H1 (cell line): ENCODE data around the gene KIAA0513. TPM values are rescaled to one million over a fixed set of nuclear protein-coding genes. Genes with fewer than 3 reads are reported as not detected.

Experiments used
- CTCF ChIA-PET: fragments of 300-600 bp; sonication (Branson Sonifier 250); formaldehyde crosslinking; loops from one replicate; lab custom pipeline; 2021; ENCODE audit not compliant: partially characterized antibody; lab: Charles Lee
- POLR2A ChIA-PET: fragments of 300-600 bp; sonication (Branson Sonifier 250); formaldehyde crosslinking; loops from one replicate; lab custom pipeline; 2021; ENCODE audit warnings: inconsistent platforms; ENCODE audit not compliant: partially characterized antibody; lab: Charles Lee
- DNase-seq, 2 experiments: peaks; one replicate each; pipeline versions ENCODE4 v3.0.0 to v3.0.0-alpha.2; 2010 to 2022; ENCODE audit warnings: low spot score in 2 of 2, low read depth in 1 of 2, mixed read lengths in 1 of 2
- FAIRE-seq: peaks from 2 replicates; lab custom pipeline; 2011; peaks lifted over from hg19 to GRCh38; lab: Jason Lieb, UNC
- H2AFZ ChIP-seq: 2 replicates; pipeline ENCODE4 v1.8.1; 2012; ENCODE audit warnings: low read length, inconsistent platforms
- H2AK5ac ChIP-seq: 2 replicates; pipeline ENCODE4 v1.6.1; 2013; ENCODE audit warnings: low read depth, low read length
- H2BK120ac ChIP-seq: replicated peaks from 2 replicates; pipeline ENCODE3; 2013; ENCODE audit warnings: low read depth, low read length, inconsistent platforms
- H2BK12ac ChIP-seq: 2 replicates; pipeline ENCODE4 v1.6.1; 2013; ENCODE audit warnings: low read depth, low read length
- H2BK15ac ChIP-seq: 2 replicates; pipeline ENCODE4 v1.6.1; 2013; ENCODE audit warnings: low read length
- H2BK20ac ChIP-seq: 2 replicates; pipeline ENCODE4 v1.6.1; 2013; ENCODE audit warnings: low read length
- H2BK5ac ChIP-seq: 2 replicates; pipeline ENCODE4 v1.6.1; 2013; ENCODE audit warnings: low read depth, low read length
- H3K14ac ChIP-seq: 2 replicates; pipeline ENCODE4 v1.6.1; 2013; ENCODE audit warnings: inconsistent platforms; ENCODE audit not compliant: insufficient read length
- H3K18ac ChIP-seq: 2 replicates; pipeline ENCODE4 v1.6.1; 2013; ENCODE audit warnings: low read length; ENCODE audit errors: extremely low read depth
- H3K23ac ChIP-seq: 2 replicates; pipeline ENCODE4 v1.6.1; 2013; ENCODE audit warnings: inconsistent platforms; ENCODE audit not compliant: insufficient read length
- H3K23me2 ChIP-seq: 2 replicates; pipeline ENCODE4 v1.6.1; 2013; ENCODE audit warnings: low read depth, low read length
- H3K27ac ChIP-seq: 2 replicates; pipeline ENCODE4 v1.6.1; 2011; ENCODE audit warnings: low read depth, low read length, inconsistent platforms
- H3K27me3 ChIP-seq, 4 experiments: replicated peaks in 1 of 4; 1 replicate in 1 of 4; 2 replicates in 3 of 4; pipeline versions ENCODE4 v1.6.1 to v1.8.1; 2011 to 2013; ENCODE audit warnings: low read length in 3 of 4, mild to moderate bottlenecking in 3 of 4, inconsistent platforms in 2 of 4, mixed read lengths in 2 of 4, moderate library complexity in 1 of 4; ENCODE audit not compliant: control insufficient read depth in 3 of 4, insufficient read depth in 3 of 4; ENCODE audit errors: extremely low read depth in 1 of 4
- H3K36me3 ChIP-seq, 4 experiments: 2 replicates each; pipeline versions ENCODE4 v1.6.1 to v1.8.1; 2011 to 2013; ENCODE audit warnings: mild to moderate bottlenecking in 4 of 4, low read length in 3 of 4, moderate library complexity in 2 of 4, control low read depth in 1 of 4, inconsistent platforms in 1 of 4; ENCODE audit not compliant: insufficient read depth in 4 of 4, control insufficient read depth in 2 of 4
- H3K4ac ChIP-seq: replicated peaks from 2 replicates; pipeline ENCODE3; 2013; ENCODE audit warnings: low read length, low read depth, mixed read lengths, inconsistent platforms; ENCODE audit not compliant: insufficient read length
- H3K4me1 ChIP-seq, 4 experiments: replicated peaks in 1 of 4; 1 replicate in 1 of 4; 2 replicates in 3 of 4; pipeline versions ENCODE4 v1.6.1 to v1.8.1; 2011 to 2013; ENCODE audit warnings: low read length in 3 of 4, inconsistent platforms in 2 of 4, mixed read lengths in 1 of 4; ENCODE audit not compliant: insufficient read depth in 4 of 4, control insufficient read depth in 3 of 4
- H3K4me2 ChIP-seq, 2 experiments: 2 replicates each; pipeline versions ENCODE4 v1.6.1 to v1.8.1; 2011 to 2013; ENCODE audit warnings: low read depth in 2 of 2, low read length in 2 of 2, control low read depth in 1 of 2, inconsistent platforms in 1 of 2, mild to moderate bottlenecking in 1 of 2; ENCODE audit not compliant: insufficient read depth in 1 of 2
- H3K4me3 ChIP-seq, 4 experiments: fragments of 200-600, 300-600 bp in 1 of 4; sonication (generic), shearing (Covaris generic), sonication (Bioruptor Twin) in 1 of 4; 2 replicates each; pipeline versions ENCODE4 v1.5.1 to v1.8.1; 2011 to 2016; ENCODE audit warnings: low read length in 4 of 4, low read depth in 3 of 4, control low read depth in 2 of 4, inconsistent platforms in 2 of 4, mild to moderate bottlenecking in 2 of 4, mixed read lengths in 1 of 4, moderate library complexity in 1 of 4; ENCODE audit not compliant: insufficient read depth in 2 of 4; ENCODE audit errors: extremely low read depth in 1 of 4
- H3K56ac ChIP-seq: replicated peaks from 2 replicates; pipeline ENCODE3; 2013; ENCODE audit warnings: low read depth, mild to moderate bottlenecking, mixed read lengths, low read length, inconsistent platforms; ENCODE audit not compliant: insufficient read length
- H3K79me1 ChIP-seq: 2 replicates; pipeline ENCODE4 v1.6.1; 2013; ENCODE audit warnings: low read depth, low read length, control low read depth
- H3K79me2 ChIP-seq, 2 experiments: 2 replicates each; pipeline versions ENCODE4 v1.6.1 to v1.8.1; 2012 to 2013; ENCODE audit warnings: low read length in 2 of 2, mild to moderate bottlenecking in 2 of 2, inconsistent platforms in 1 of 2; ENCODE audit not compliant: insufficient read depth in 2 of 2, control insufficient read depth in 1 of 2
- H3K9ac ChIP-seq, 4 experiments: replicated peaks in 1 of 4; 1 replicate in 1 of 4; 2 replicates in 3 of 4; pipeline versions ENCODE4 v1.6.1 to v1.8.1; 2011 to 2013; ENCODE audit warnings: low read depth in 3 of 4, low read length in 3 of 4, control low read depth in 2 of 4, mild to moderate bottlenecking in 2 of 4, moderate library complexity in 2 of 4, inconsistent platforms in 1 of 4; ENCODE audit errors: extremely low read depth in 1 of 4
- H3K9me3 ChIP-seq, 2 experiments: 2 replicates each; pipeline versions ENCODE4 v1.6.1 to v1.8.1; 2012 to 2013; ENCODE audit warnings: mild to moderate bottlenecking in 2 of 2, moderate library complexity in 2 of 2, control low read depth in 1 of 2, inconsistent platforms in 1 of 2, low read depth in 1 of 2, low read length in 1 of 2, mixed read lengths in 1 of 2; ENCODE audit not compliant: insufficient read depth in 2 of 2
- H4K20me1 ChIP-seq, 2 experiments: replicated peaks in 1 of 2; 2 replicates each; pipeline versions ENCODE3 to v1.8.1; 2011 to 2013; ENCODE audit warnings: inconsistent platforms in 2 of 2, low read length in 2 of 2, mild to moderate bottlenecking in 1 of 2; ENCODE audit not compliant: insufficient read depth in 2 of 2, control insufficient read depth in 1 of 2
- H4K5ac ChIP-seq: 2 replicates; pipeline ENCODE4 v1.6.1; 2013; ENCODE audit warnings: low read length, low read depth, mixed read lengths, inconsistent platforms; ENCODE audit not compliant: insufficient read length
- H4K8ac ChIP-seq: 2 replicates; pipeline ENCODE4 v1.8.0; 2013; ENCODE audit warnings: mild to moderate bottlenecking, moderate library complexity, low read length, inconsistent platforms; ENCODE audit not compliant: insufficient read depth; ENCODE audit errors: extremely low read depth
- H4K91ac ChIP-seq: replicated peaks from 2 replicates; pipeline ENCODE3; 2013; ENCODE audit warnings: low read length, mixed read lengths, inconsistent platforms; ENCODE audit not compliant: insufficient read length
- FOSL1 ChIP-seq: IDR thresholded peaks from 2 replicates; pipeline ENCODE4 v1.6.1; 2011; ENCODE audit warnings: mild to moderate bottlenecking, low read depth, low read length, moderate library complexity; ENCODE audit not compliant: insufficient read depth
- JUN ChIP-seq: IDR thresholded peaks from 2 replicates; pipeline ENCODE4 v1.6.1; 2011; ENCODE audit warnings: low read depth, mild to moderate bottlenecking, improper control_type of control experiment, low read length
- RFX5 ChIP-seq: IDR thresholded peaks from 2 replicates; pipeline ENCODE4 v1.6.1; 2011; ENCODE audit warnings: low read depth, low read length, improper control_type of control experiment, borderline replicate concordance
- TCF12 ChIP-seq: IDR thresholded peaks from 2 replicates; pipeline ENCODE4 v1.6.1; 2011; ENCODE audit warnings: low read depth, mild to moderate bottlenecking, low read length
- WGBS, 2 experiments: shearing (Covaris generic) in 1 of 2; methylation state at CpG; one replicate each; pipeline versions ENCODE4 v1.1.6 to v1.1.7; 2013 to 2015; ENCODE audit warnings: low lambda C conversion rate in 2 of 2, mixed read lengths in 2 of 2, inconsistent platforms in 1 of 2, low coverage in 1 of 2, missing lambda C conversion rate in 1 of 2; ENCODE audit not compliant: insufficient replicate concordance in 2 of 2, insufficient coverage in 1 of 2, insufficient read length in 1 of 2; ENCODE audit errors: extremely low coverage in 1 of 2, missing lambda C conversion rate in 1 of 2; 5-methylcytosine and 5-hydroxymethylcytosine counted together
- polyA plus RNA-seq, 7 experiments: library from polyadenylated mRNA; depleted of rRNA in 3 of 7; stranded (reverse) in 5 of 7; unstranded in 2 of 7; fragments of >200 nt in 5 of 7; fragments of 200-250 nt in 2 of 7; gene quantifications; 1 replicate in 5 of 7; 2 replicates in 1 of 7; 4 replicates in 1 of 7; pipeline versions ENCODE4 v1.2.1 to v1.2.3, GENCODE V29; 2011 to 2013; ENCODE audit warnings: missing spikeins in 2 of 7, mixed read lengths in 2 of 7
- total RNA-seq: library from RNA; stranded (reverse); fragmentation: NEBNext Ultra II Directional; extraction: Animal tissue kit (Norgen Biotek cat#: 25700); gene quantifications from 2 replicates; pipeline ENCODE4 v1.2.1, GENCODE V29; 2021
- TF ChIP-seq, protein P1 (sequence below): IDR thresholded peaks from 2 replicates; pipeline ENCODE4 v1.6.1; 2012; ENCODE audit warnings: low read length, inconsistent platforms

Gene KIAA0513
- total and polyA plus RNA-seq, 2 of the 8 experiments (the other 6 are each of a cell fraction or from before 2014, with no cell fraction given): 2.1 to 6.1 TPM

DNA sequence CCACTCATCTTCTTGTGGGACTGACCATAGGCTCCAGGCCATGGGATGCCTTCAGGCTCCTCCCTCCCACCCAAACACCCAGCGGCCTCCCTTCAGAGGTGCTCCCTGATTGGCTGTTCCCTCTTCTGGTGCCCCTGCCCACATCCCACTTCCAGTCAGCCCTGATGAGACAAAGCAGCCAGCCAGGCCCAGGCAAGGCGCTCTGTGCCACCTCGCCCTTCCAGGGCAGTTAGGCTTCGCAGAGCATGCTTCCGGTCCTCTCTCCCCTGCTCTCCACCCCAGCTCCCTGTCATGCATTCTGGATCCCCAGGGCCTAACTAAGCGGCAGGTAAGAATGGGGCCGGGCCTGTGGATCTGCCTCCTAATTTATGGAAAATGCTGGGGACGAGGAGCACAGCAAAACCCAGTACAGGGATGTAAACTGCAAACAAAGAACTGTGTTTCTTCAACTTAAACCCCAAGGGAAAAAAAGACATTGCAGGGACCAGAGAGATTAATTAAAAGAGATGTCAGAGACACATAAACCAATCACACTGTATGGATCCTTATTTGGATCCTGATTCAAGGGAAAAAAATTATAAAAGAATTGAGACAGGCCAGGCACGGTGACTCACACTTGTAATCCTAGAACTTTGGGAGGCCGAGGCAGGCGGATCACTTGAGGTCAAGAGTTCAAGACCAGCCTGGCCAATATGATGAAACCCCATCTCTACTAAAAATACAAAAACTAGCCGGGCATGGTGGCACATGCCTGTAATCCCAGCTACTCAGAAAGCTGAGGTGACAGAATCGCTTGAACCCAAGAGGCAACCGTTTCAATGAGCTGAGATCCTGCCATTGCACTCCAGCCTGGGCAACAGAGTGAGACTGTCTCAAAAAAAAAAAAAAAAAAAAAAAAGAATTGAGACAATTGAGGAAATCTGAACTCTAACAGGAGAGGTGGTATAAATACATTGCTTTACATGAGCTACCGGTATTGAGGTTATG lies 42.2 kb upstream of the KIAA0513 start:
- H4K8ac ChIP-seq: no peak overlapping the region
- no peak overlapping the region for H3K23ac ChIP-seq
- H2BK12ac ChIP-seq: no peak overlapping the region
- no peak overlapping the region for H3K4me3 ChIP-seq
- no peak overlapping the region for H3K56ac ChIP-seq
- POLR2A ChIA-PET: no interaction called here
- H2AFZ ChIP-seq: no peak overlapping the region
- H3K4me2 ChIP-seq: no peak overlapping the region
- no peak overlapping the region for H2BK5ac ChIP-seq
- H3K9me3 ChIP-seq: no peaks in the 10 kb centered on the region
- no peak overlapping the region for H4K91ac ChIP-seq
- H3K79me2 ChIP-seq: peaks cover 3 to 6% of the 10 kb centered on the region in 2 experiments; a peak in 2 of 4 replicates
- no peak overlapping the region for H3K14ac ChIP-seq
- CTCF ChIA-PET: no interaction called here
- WGBS, 2 experiments: 91% methylated on average over 14 of the region's 15 CpGs; no CpG with 5 or more reads in 1 of the 2 experiments
- H3K9ac ChIP-seq: no peak overlapping the region
- no peak overlapping the region for H2BK15ac ChIP-seq
- DNase-seq (no peak), FAIRE-seq (no peak)
- H3K36me3 ChIP-seq: peaks cover 8 to 30% (median 10%) of the 10 kb centered on the region in 4 experiments; a peak in 7 of 8 replicates
- H4K5ac ChIP-seq: no peak overlapping the region
- peaks cover 0 to 11% of the 10 kb centered on the region in 2 experiments for H4K20me1 ChIP-seq
- H3K27me3 ChIP-seq: no peaks in the 10 kb centered on the region
- no peak overlapping the region for H2BK120ac ChIP-seq
- H2BK20ac ChIP-seq: no peak overlapping the region
- H3K27ac ChIP-seq: no peak overlapping the region
- no peaks in the 10 kb centered on the region for H3K4me1 ChIP-seq
- H3K18ac ChIP-seq: no peak overlapping the region
- no peak overlapping the region for H3K4ac ChIP-seq
- no peaks in the 10 kb centered on the region for H3K79me1 ChIP-seq
- H3K23me2 ChIP-seq: no peaks in the 10 kb centered on the region; the same call in 1 of the 2 replicates
- no peak overlapping the region for H2AK5ac ChIP-seq
- TF ChIP-seq JUN (no peak), RFX5 (no peak), FOSL1 (no peak), TCF12 (no peak)
- TF ChIP-seq, protein P1, sequence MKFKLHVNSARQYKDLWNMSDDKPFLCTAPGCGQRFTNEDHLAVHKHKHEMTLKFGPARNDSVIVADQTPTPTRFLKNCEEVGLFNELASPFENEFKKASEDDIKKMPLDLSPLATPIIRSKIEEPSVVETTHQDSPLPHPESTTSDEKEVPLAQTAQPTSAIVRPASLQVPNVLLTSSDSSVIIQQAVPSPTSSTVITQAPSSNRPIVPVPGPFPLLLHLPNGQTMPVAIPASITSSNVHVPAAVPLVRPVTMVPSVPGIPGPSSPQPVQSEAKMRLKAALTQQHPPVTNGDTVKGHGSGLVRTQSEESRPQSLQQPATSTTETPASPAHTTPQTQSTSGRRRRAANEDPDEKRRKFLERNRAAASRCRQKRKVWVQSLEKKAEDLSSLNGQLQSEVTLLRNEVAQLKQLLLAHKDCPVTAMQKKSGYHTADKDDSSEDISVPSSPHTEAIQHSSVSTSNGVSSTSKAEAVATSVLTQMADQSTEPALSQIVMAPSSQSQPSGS: no peak
